Lower leg skin (tissue), 4 donors: ENCODE results near the gene USP31. TPM values are rescaled to one million over a fixed set of nuclear protein-coding genes. Genes with fewer than 3 reads are reported as not detected.
A peak's percentile ranks its signal among the peaks of the same experiment; 100 is the strongest.

ENCODE experiments used
- DNase-seq, 2 donors: peaks; one replicate each; pipeline ENCODE4 v3.0.0-alpha.2; 2019; ENCODE audit warnings: low spot score in 2 of 2
- H3K4me3 ChIP-seq: fragments of 200-600 bp; sonication (generic); 2 replicates; pipeline ENCODE4 v1.5.1; 2017; ENCODE audit warnings: mild to moderate bottlenecking, low read depth; ENCODE audit not compliant: poor library complexity, severe bottlenecking
- POLR2A ChIP-seq, 2 donors: fragments of 450-650 bp; IDR thresholded peaks; one replicate each; pipeline ENCODE4 v1.6.1; 2016 to 2017; ENCODE audit warnings: antibody characterized with exemption in 2 of 2, mild to moderate bottlenecking in 1 of 2, moderate library complexity in 1 of 2
- WGBS, 2 donors: methylation state at CpG; one replicate each; pipeline ENCODE4 v1.1.5; 2018; 5-methylcytosine and 5-hydroxymethylcytosine counted together
- intact Hi-C: fragments of 100-400 bp; cut with DNase I; formaldehyde crosslinking; loops from one replicate; pipeline ENCODE4 v1.15.0; 2023; ENCODE audit warnings: low total_unique reads
- total RNA-seq, 4 donors: library from RNA; depleted of rRNA; stranded (reverse); fragments of >200 nt; gene quantifications; one replicate each; pipeline ENCODE4 v1.1.0, GENCODE V29; 2016
- TF ChIP-seq, protein P1 (sequence below), 3 donors: fragments of 450-650 bp; IDR thresholded peaks; one replicate each; pipeline ENCODE4 v1.5.1; 2016; ENCODE audit warnings: antibody characterized with exemption in 3 of 3, mild to moderate bottlenecking in 3 of 3, moderate library complexity in 2 of 3

Gene USP31
- total RNA-seq, 4 donors from 2014 or later = 11.3 to 41.1 (median 15.6) TPM

DNA sequence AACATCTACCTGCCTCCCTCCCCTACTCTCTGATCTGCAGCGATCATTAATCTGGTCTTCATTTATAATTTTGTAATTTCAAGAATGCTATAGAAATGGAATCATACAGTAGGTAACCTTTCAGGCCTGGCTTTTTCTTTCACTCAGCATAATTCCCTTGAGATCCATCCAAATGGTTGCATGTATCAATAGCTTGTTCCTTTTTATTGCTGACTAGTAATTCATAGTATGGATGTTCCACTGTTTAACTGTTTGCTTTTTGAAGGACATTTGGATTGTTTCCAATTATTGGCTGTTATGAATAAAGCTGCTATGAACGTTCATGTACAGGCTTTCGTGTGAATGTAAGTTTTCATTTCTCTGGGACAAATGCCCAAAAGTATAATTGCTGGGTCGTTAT, 125.2 kb downstream of the USP31 start:
- DNase-seq = no peak
- 47 to 57% methylated on average over 4 of the region's 4 CpGs for WGBS, 2 donors
- intact Hi-C loops = no loop called here

DNA sequence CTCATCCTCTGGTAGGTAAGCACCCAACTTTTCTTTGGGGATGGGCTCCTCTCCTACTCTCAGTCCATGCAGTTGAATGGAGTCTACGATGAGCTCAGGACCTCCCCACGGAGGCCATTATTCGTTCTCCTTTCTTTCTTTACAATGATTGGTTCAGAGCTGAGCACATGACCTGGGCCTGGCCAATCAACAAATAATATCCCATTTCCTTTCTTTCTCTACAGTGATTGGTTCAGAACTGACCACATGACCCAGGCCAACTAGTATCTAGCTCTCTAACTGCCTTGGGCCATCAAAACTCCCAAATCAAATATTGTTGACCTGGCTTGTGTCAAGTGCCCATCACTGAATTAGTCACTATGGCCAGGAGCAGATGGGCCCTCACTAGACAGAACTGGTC, 129.2 kb downstream of the USP31 start:
- peak in 1 of 2 donors; percentile 65 for DNase-seq
- TF ChIP-seq, protein P1, sequence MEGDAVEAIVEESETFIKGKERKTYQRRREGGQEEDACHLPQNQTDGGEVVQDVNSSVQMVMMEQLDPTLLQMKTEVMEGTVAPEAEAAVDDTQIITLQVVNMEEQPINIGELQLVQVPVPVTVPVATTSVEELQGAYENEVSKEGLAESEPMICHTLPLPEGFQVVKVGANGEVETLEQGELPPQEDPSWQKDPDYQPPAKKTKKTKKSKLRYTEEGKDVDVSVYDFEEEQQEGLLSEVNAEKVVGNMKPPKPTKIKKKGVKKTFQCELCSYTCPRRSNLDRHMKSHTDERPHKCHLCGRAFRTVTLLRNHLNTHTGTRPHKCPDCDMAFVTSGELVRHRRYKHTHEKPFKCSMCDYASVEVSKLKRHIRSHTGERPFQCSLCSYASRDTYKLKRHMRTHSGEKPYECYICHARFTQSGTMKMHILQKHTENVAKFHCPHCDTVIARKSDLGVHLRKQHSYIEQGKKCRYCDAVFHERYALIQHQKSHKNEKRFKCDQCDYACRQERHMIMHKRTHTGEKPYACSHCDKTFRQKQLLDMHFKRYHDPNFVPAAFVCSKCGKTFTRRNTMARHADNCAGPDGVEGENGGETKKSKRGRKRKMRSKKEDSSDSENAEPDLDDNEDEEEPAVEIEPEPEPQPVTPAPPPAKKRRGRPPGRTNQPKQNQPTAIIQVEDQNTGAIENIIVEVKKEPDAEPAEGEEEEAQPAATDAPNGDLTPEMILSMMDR (IDR thresholded peaks at IDR 0.05) = no peak
- no peak for TF ChIP-seq POLR2A (IDR thresholded peaks at IDR 0.05)
- intact Hi-C loops = no loop called here
- H3K4me3 ChIP-seq = no peak overlapping the region
- WGBS, 2 donors = 94 to 96% methylated on average over 3 of the region's 3 CpGs

More for the DNA sequence above, 125.2 kb downstream of the USP31 start:
- TF ChIP-seq POLR2A (IDR thresholded peaks at IDR 0.05) = no peak
- TF ChIP-seq, protein P1 (IDR thresholded peaks at IDR 0.05) = no peak
- H3K4me3 ChIP-seq = no peak overlapping the region

DNA sequence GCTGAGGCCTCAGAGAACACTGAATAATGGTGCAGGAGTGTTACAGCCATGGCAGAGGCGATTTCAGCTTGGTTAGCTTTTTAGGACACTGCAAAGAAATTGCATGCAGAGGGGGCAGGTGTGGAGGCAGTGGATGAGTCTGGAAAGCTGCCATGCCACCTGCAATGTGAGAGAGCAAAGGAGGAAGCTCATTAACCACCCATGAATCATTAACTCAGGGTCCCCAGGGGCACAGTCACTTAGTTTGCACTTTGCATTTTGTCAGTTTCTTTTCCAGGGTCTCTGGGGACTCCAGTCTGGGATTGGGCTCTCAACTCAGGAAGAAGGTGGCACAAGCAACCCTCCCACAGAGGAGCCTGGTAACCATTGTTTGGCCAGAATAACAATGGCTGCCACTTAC, 132.9 kb downstream of the USP31 start:
- DNase-seq = no peak
- TF ChIP-seq, protein P1 (IDR thresholded peaks at IDR 0.05) = no peak
- no peak for TF ChIP-seq POLR2A (IDR thresholded peaks at IDR 0.05)
- intact Hi-C loops = no loop called here
- 60 to 67% methylated on average over 1 of the region's 1 CpG for whole genome bisulfite sequencing, 2 donors
- no peak overlapping the region for H3K4me3 ChIP-seq

DNA sequence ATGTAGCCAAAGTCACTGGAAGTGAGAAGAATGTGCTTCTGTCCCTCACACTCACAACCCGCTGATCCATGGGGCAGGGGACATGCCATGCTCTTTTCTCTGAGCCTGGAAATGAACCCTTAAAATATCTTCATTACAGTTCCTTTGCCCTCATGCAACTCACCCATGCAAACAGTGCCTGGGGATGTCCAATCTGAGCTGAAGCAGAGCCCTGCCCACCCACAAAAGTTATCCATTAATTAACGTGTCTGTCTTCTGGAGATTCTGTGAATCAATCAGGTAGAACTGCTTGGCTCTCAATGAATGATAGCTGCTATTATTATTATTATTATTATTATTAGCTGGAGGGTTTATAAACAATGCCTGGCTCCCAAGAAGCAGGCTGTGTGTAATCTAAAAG, 133.7 kb downstream of the USP31 start:
- intact Hi-C loops = no loop called here
- DNase-seq = no peak
- WGBS, 2 donors = 78 to 81% methylated on average over 2 of the region's 2 CpGs
- TF ChIP-seq, protein P1 (IDR thresholded peaks at IDR 0.05) = no peak
- no peak for TF ChIP-seq POLR2A (IDR thresholded peaks at IDR 0.05)
- no peak overlapping the region for H3K4me3 ChIP-seq

DNA sequence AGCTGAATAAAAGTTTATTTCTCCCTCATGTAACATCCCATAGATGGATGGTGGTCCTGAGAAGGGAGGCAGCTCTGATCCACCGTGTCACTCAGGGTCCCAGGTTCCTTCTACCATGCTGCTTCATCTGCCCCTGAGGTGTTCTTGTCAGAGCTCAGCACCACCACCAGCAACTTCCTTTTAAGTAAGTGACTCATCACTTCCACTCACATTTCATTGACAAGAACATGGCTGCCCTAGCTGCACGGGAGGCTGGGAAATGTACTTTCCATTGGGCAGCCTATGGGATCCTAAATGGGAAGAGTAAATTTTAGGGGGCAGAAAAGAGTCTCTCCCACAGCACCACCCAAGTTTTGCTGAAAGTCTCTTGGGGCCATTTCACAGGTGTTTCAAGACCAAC, 134.7 kb downstream of the USP31 start:
- H3K4me3 ChIP-seq = no peak overlapping the region
- no peak for DNase-seq
- intact Hi-C loops = no loop called here
- TF ChIP-seq, protein P1 (IDR thresholded peaks at IDR 0.05) = no peak
- TF ChIP-seq POLR2A (IDR thresholded peaks at IDR 0.05) = no peak
- WGBS, 2 donors = 62 to 64% methylated on average over 2 of the region's 2 CpGs

Other genes starting within 250 kb of the USP31 start
- gene SCNN1G, start 33.3 kb upstream of the USP31 start, total RNA-seq = 10 to 100 TPM in 3 of 4 donors, 1 to 10 TPM in 1; 5.8 to 39.3 (median 15.2) TPM
- 10 to 100 TPM; 33.4 to 91.4 (median 76.6) TPM for gene SCNN1B, start 152.8 kb upstream of the USP31 start, total RNA-seq